Kidney (tissue), 14 donors: ENCODE measurements around the gene ADRA2C. TPM values are rescaled to one million over a fixed set of nuclear protein-coding genes. Genes with fewer than 3 reads are reported as not detected.

Source experiments
- DNase-seq, 5 donors: peaks; one replicate each; pipeline ENCODE4 v3.0.0-alpha.2; 2013 to 2020
- FAIRE-seq: peaks from 2 replicates; lab custom pipeline; 2012; peaks lifted over from hg19 to GRCh38; lab: Jason Lieb, UNC
- H3K27ac ChIP-seq, 2 donors: one replicate each; pipeline ENCODE4 v1.7.0; 2013; ENCODE audit warnings: low read depth in 2 of 2, low read length in 2 of 2, inconsistent platforms in 1 of 2
- H3K27me3 ChIP-seq: one replicate; pipeline ENCODE4 v1.7.1; 2013; ENCODE audit warnings: low read length, inconsistent platforms; ENCODE audit not compliant: control insufficient read depth, insufficient read depth
- H3K36me3 ChIP-seq, 3 donors: one replicate each; pipeline versions ENCODE4 v1.7.0 to v1.7.1; 2013; ENCODE audit warnings: low read length in 3 of 3, control low read depth in 1 of 3, inconsistent platforms in 1 of 3; ENCODE audit not compliant: insufficient read depth in 3 of 3, control insufficient read depth in 2 of 3
- H3K4me1 ChIP-seq, 3 donors: one replicate each; pipeline versions ENCODE4 v1.7.0 to v1.7.1; 2013; ENCODE audit warnings: low read length in 3 of 3, inconsistent platforms in 1 of 3, low read depth in 1 of 3; ENCODE audit not compliant: control insufficient read depth in 2 of 3, insufficient read depth in 2 of 3
- H3K4me3 ChIP-seq, 3 donors: one replicate each; pipeline versions ENCODE4 v1.7.0 to v1.8.1; 2013; ENCODE audit warnings: low read length in 3 of 3, control low read depth in 1 of 3, inconsistent platforms in 1 of 3
- H3K9ac ChIP-seq, 3 donors: one replicate each; pipeline versions ENCODE4 v1.7.0 to v1.7.1; 2013; ENCODE audit warnings: low read length in 3 of 3, control low read depth in 1 of 3, inconsistent platforms in 1 of 3
- H3K9me3 ChIP-seq, 3 donors: one replicate each; pipeline versions ENCODE4 v1.7.0 to v1.7.1; 2013; ENCODE audit warnings: low read length in 3 of 3, control low read depth in 1 of 3, inconsistent platforms in 1 of 3; ENCODE audit not compliant: control insufficient read depth in 2 of 3, insufficient read depth in 1 of 3
- intact Hi-C: fragments of 100-400 bp; cut with DNase I; formaldehyde crosslinking; loops from one replicate; pipeline ENCODE4 v1.11.1; 2022
- polyA plus RNA-seq: library from polyadenylated mRNA; stranded (reverse); fragments of 350-450 nt; fragmentation: Illumina TruSeq; extraction: RNeasy Lipid Tissue Mini Kit (QIAGEN cat#74804); gene quantifications from one replicate; pipeline ENCODE4 v1.2.3, GENCODE V29; 2014; ENCODE audit warnings: low read depth, low replicate concordance; ENCODE audit not compliant: insufficient read depth
- total RNA-seq: library from RNA; stranded (reverse); fragmentation: NEBNext Ultra II Directional; extraction: Animal tissue kit (Norgen Biotek cat#: 25700); gene quantifications from one replicate; pipeline ENCODE4 v1.2.1, GENCODE V29; 2021
- TF ChIP-seq, protein P1 (sequence below): IDR thresholded peaks from 3 replicates; pipeline ENCODE4 v1.5.1; 2012; ENCODE audit warnings: mild to moderate bottlenecking, moderate library complexity, borderline replicate concordance; ENCODE audit not compliant: insufficient read depth; ENCODE audit errors: extremely low read depth
- donor health status: control.
- donor health status: control.
- donor health status: control.
- donor health status: control.
- donor health status: control.
- donor health status: DM: yes; HTN: yes; CAD: no.
- donor health status: Normal renal cell carcinoma (clear cell type).

Gene ADRA2C
- total and polyA plus RNA-seq, 2 donors from 2014 or later = 21.9 to 36.2 TPM

DNA sequence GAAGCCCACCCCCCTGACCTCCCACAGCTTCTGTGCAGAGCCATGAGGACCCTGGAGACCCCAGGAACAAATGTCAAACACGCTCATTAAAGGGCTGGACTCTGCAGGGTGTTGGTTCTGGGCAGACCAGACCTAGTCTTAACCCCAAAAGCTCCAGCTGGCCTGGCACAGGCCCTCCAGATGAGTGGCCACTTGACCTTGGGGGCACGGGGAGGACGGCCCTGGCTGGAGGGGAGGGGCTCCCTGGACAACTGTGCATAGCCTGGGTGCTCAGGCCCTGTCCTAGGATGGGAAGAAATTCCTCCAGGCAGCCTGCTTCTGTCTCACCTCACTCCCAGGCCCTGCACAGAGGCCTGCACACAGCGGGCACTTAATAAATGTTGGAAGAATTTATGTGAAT lies 9.4 kb downstream of the ADRA2C start:
- TF ChIP-seq, protein P1, sequence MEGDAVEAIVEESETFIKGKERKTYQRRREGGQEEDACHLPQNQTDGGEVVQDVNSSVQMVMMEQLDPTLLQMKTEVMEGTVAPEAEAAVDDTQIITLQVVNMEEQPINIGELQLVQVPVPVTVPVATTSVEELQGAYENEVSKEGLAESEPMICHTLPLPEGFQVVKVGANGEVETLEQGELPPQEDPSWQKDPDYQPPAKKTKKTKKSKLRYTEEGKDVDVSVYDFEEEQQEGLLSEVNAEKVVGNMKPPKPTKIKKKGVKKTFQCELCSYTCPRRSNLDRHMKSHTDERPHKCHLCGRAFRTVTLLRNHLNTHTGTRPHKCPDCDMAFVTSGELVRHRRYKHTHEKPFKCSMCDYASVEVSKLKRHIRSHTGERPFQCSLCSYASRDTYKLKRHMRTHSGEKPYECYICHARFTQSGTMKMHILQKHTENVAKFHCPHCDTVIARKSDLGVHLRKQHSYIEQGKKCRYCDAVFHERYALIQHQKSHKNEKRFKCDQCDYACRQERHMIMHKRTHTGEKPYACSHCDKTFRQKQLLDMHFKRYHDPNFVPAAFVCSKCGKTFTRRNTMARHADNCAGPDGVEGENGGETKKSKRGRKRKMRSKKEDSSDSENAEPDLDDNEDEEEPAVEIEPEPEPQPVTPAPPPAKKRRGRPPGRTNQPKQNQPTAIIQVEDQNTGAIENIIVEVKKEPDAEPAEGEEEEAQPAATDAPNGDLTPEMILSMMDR = no peak
- no peaks in the 10 kb centered on the region for H3K36me3 ChIP-seq
- FAIRE-seq (no peak), DNase-seq (no peak)
- H3K4me1 ChIP-seq = no peaks in the 10 kb centered on the region
- intact Hi-C loops = no loop called here
- H3K9me3 ChIP-seq = no peaks in the 10 kb centered on the region
- H3K4me3 ChIP-seq = no peak overlapping the region
- H3K27ac ChIP-seq = no peak overlapping the region
- H3K9ac ChIP-seq = no peak overlapping the region
- no peaks in the 10 kb centered on the region for H3K27me3 ChIP-seq

DNA sequence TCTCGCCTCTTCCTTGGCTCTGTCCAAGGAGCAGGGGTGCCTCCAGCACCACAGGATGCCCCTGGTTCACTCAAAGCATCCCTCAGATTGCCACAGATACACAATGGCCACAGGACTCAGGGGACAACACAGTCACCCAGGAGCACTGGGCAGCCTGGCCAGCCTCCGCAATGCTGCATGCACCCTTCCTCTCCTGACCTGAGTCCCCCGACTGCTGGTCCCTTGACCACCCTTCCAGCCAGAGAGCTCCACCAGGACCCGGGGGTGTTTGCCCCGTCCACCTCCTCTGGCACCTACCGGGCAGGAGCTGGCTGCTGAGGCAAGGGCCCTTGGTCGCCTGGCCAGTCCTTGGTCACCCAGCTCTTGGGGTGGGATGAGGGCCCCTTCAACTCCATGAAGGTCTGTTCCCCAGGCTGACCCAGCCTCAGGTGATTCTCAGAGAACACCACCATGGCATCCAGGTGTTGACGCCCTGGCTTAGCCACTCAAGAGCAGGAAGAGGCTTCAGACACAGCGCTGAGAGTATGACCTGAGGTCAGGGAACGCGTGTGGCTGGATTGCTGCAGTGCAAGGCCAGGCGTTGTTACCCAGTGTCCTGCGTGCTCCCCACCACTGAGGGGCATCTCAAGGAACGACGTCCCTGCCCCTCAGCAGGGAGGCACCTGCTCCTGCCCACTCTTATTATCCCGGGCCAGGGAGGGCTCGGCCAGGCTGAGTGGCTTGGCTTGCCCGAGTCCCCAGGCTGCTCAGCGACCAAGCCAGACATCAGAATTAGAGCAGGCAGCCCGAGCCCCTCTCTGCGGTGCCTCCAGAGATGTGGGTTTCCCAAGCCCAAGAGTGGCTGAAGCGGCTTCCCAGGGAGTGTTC lies 10.2 kb downstream of the ADRA2C start:
- intact Hi-C loops = no loop called here
- no peak for DNase-seq
- H3K4me1 ChIP-seq = no peaks in the 10 kb centered on the region
- TF ChIP-seq, protein P1 = no peak
- no peak for FAIRE-seq
- H3K9me3 ChIP-seq = no peaks in the 10 kb centered on the region
- no peak overlapping the region for H3K4me3 ChIP-seq
- H3K27ac ChIP-seq = no peak overlapping the region
- no peaks in the 10 kb centered on the region for H3K27me3 ChIP-seq
- H3K9ac ChIP-seq = no peak overlapping the region
- no peaks in the 10 kb centered on the region for H3K36me3 ChIP-seq

DNA sequence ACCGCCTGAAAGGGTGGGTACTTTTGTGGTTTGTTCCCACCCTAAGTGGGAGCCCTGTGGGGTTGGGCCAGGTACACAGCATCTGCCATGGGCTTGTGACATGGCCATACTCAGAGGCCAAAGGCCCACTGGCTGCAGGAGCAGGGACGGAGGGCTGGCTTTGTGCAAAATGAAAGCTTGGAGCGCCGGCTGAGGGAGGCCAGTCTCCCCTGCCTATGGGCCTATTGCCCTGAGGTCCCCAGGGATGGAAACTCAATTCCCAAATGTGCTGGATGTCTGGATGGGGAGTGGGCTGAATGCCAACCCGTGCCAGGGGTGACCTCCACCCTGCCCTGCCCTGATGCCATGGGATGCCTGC lies 10.8 kb downstream of the ADRA2C start:
- H3K36me3 ChIP-seq = no peaks in the 10 kb centered on the region
- H3K4me1 ChIP-seq = no peaks in the 10 kb centered on the region
- FAIRE-seq (no peak), DNase-seq (no peak)
- no peak overlapping the region for H3K4me3 ChIP-seq
- intact Hi-C loops = no loop called here
- no peaks in the 10 kb centered on the region for H3K27me3 ChIP-seq
- H3K9me3 ChIP-seq = no peaks in the 10 kb centered on the region
- TF ChIP-seq, protein P1 = no peak
- no peak overlapping the region for H3K27ac ChIP-seq
- H3K9ac ChIP-seq = no peak overlapping the region
